Femur (tissue), 1 donor: Measurements from ENCODE around the gene TRAF3.
A peak's percentile ranks its signal among the peaks of the same experiment; 100 is the strongest.
"Not testable (repeated sequence)": the region's sequence is repeated elsewhere in the genome, so short reads cannot be mapped to it uniquely, and the experiment has no call there.

Experiments
- DNase-seq: peaks from one replicate; pipeline ENCODE4 v3.0.0-alpha.2; 2017

The TRAF3 gene

DNA sequence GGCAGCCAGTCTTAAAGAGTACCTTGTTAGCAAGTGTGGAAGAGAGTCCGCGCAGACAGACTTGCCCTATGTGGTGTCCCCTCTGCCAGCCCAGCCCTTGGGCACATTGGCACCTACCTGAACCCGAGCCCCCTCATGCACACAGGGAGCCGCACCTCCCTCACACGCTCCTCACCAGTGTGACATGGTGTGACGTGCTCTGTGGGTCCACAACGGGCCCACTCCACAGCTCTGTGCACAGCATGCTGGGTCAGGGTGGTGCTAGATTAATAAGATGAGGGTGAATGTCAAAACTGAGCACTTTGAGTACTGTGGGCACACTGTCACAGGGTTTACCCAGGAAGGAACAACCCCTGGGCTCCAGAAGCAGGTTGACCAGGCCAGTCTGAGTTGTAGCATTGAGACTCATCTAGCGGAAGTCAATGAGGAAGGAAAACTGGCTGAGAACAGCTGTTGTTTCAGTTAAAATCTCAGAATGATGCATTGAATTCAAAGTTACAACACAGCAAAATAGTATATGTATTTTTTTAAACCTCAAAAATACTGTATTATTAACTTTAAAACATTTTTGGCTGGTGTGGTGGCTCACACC lies 91.8 kb downstream of the TRAF3 start:
- no peak for DNase-seq

- DNase-seq = no peak
Observed at GRCh38 chr14:102870246-102870645, 93.0 kb downstream of the TRAF3 start.

DNA sequence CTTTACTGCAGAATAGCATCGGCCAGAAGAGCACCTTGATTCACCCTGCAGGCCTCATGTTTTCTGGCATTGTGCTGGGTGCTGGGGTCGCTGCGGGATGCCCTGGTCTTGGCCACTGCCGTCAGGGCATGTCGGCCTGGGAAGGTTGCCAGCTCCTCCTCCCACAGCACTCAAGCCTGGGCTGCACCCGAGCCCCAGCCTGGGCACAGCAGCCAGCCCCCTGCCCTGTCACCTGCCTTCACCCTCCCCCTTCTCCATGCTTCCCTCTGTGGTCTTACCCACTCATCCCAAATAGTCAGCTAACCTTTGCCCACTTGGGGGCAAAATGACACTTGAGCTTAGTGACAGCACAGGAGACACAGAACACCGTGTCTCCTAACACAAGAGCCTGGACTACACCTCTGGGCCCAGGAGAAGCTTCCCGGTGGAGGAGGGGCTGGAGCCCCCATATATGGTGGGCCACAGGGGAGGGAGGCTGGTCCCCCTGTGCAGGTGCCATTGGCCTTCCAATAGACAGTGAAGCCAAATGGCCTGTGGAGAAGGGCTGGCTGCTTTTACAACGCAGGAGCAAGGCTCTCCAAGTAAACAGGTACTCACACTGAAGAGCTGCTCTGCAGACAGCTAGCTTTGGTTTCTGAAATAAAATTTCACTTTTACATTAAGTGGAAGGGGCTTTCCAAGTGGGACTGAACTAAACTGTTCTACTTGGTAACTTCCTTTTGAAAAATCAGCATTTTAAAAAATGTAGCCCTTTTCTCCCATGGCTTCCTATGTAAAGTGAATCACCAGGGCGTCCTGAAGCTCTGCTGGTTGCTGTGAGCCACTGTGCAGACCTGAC lies 94.0 kb downstream of the TRAF3 start:
- no peak for DNase-seq

GRCh38 chr14:102872020-102872419 lies 94.8 kb downstream of the TRAF3 start:
- no peak for DNase-seq

- no peak for DNase-seq
Observed at GRCh38 chr14:102873131-102873530, 95.9 kb downstream of the TRAF3 start.

DNA sequence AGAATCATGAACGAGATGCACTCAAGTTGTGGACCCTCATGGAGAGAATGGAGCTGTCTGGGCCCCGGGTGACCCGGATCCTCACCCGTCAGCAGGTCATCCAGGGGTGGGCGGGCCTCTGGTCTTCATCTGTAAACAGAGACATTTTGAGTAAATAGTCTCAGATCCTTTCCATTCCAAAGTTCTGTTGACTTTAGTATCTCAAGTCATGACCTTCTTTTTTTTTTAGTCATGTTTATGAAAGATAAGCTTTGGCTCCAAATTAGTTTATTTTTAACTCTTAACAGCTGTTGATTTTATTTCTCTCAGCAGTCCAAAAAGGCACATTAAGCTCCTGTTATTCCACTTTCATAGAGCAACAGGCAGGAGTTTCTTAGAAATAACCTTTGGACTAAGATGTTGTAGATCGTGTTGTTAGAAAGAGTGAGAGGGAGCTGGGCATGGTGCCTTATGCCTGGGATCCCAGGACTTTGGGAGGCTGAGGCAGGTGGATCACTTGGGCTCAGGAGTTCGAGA lies 96.4 kb downstream of the TRAF3 start:
- no peak for DNase-seq

DNA sequence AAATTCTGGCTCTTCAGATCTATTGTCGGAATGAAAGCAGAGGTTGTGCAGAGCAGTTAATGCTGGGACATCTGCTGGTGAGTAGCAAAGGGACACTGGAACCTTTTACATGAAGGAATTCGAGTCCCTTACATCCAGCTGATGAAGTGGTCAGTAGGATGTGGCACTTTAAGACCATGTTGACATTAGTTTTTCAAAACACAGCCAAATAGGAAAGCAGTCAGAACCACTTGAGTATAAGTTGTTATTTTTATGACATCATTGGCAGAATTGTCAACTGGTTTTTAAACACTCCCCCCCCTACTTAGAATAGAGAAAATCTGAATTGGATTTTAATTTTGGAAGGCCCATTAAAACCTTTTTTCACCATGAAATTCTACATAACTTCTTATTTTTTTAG lies 98.4 kb downstream of the TRAF3 start:
- DNase-seq = no peak

GRCh38 chr14:102877511-102877910 lies 100.3 kb downstream of the TRAF3 start:
- DNase-seq = not testable (repeated sequence)

DNA sequence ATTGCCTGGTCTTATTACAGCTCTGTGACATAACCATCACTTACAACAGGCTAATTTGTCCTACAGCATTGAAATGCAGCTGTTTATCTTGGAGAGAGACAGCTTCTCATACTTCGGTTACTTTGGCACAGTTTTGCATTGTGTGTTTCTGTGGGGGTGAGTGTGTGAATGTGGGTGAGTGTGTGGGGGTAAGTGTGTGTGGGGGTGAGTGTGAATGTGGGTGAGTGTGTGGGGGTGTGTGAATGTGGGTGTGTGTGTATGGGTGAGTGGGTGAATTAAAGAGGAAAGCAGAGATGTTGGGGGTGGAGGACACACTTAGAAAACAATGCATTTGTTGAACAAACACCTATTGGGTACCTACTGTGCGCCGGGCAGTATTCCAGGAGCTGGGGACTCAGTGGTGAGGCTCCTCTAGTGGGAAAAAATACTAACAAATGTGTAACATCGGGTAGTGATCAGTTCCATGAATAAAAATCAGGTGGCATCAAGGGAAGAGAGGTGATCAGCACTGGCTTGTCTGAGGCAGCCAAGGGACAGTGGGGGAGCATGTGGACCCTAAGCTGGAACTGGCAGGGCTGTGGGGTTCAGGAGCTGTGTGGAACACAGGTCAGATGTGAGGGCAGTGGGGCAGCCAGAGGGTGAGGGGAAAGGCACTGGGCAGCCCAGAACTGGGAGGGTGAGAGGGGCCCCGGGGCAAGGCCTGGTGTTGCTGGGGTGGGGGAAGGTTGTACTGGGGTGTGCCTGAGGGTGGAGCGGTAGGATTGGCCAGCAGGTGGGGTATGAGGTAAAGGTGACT lies 101.1 kb downstream of the TRAF3 start:
- DNase-seq = no peak

DNA sequence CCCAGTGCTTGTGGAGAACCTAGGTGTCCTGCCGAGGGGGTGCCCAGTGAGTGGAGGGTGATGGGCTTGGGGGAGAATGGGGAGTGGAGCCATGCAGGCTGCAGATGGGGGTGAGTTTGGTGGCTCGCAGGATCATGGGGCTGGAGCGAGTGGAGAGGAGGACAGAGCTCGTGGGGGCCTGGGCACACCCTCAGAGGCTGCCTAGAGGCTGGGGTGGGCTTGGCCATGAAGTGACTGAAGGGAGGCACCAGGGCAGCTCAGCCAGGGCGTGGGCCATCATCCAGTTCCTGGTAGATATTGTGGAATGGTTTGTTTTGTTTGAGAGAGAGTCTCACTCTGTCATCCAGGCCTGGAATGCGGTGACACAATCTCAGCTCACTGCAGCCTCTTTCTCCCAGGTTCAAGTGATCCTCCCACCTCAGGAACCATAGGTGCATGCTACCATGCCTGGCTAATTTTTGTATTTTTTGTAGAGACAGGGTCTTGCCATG lies 101.8 kb downstream of the TRAF3 start:
- DNase-seq = no peak

- DNase-seq = peak; percentile 68
Observed at GRCh38 chr14:102882226-102882906, 105.1 kb downstream of the TRAF3 start.

DNA sequence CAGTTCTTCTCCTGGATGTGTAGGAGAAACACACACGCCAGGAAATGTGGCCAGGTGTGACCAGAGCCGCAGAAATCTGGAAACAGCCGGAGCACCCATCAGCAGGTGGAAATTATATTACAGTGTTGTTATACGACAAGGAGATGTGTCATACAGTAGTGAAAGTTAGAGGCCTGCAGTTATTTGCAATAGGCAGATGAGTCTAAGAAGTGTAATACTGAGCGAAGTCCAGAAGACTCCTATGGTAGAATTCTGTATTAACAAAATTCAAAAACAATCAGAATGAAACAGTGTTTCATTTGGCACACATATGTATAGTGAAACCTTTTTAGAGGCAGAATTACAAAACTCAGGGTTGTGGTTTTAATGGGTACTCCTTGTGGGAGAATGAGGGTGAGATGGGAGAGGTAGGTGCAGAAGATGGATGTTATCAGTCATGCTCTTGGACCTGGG lies 105.9 kb downstream of the TRAF3 start:
- DNase-seq = no peak

DNA sequence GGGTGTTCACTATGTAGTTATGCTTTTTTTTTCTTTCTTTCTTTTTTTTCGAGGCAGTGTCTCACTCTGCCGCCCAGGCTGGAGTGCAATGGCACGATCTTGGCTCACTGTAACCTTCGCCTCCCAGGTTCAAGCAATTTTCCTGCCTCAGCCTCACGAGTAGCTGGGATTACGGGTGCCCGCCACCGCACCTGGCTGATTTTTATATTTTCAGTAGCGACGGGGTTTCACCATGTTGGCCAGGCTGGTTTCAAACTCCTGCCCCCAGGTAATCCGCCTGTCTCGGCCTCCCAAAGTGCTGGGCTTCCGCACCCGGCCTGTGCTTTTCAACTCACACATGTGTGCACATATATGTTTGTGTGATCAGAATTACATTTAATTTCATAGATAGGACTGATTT lies 106.3 kb downstream of the TRAF3 start:
- no peak for DNase-seq

DNA sequence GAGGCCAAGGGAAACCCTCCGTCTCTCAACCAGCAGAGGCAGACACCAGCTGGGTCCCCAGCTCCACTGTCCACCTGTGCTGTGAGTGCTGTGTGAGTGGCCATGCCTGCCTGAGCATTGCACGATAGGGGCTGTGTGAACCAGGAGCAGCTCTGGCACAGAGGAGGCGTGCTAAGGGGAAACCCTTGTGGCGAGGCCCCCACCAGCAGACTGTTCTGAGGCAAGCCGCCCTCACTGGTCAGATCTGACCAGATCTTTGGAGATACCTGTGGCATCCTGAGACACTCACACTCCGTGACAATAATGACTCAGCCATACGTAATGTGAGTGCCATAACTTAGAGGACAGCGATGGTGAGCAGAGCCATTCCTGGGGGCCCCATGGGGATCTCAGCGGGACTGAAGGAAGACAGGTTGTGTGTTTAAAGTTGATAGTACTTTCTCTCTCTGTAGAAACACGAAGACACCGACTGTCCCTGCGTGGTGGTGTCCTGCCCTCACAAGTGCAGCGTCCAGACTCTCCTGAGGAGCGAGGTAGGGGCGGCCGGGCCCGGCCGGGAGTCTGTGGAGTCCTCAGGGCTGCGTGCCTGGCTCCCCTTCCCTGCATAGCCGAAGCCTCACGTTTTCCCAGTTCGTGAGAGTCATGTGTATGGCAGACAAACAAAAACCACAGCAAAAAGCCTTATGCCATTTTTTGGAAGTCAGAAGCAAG lies 108.6 kb downstream of the TRAF3 start:
- DNase-seq = no peak

DNA sequence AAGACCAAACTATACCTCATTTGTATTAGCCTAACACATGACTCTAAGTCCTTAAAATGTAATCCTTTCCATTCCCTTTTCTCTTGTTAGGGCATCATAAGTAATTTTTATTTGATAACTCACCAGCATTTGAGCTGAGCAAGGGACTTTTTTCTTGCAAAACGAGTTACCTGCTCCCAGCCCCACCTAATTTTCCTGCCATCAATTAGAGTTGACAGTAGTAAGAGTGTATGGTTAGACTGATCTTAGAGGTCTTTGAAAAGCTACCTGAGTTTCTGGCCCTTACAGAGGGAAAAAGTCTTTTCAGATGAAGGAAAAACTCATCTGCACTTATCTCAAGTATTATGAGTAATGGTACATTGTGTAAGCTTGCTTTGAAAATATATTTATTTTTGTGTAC lies 111.5 kb downstream of the TRAF3 start:
- no peak for DNase-seq

GRCh38 chr14:102889615-102890014 lies 112.4 kb downstream of the TRAF3 start:
- DNase-seq = no peak

GRCh38 chr14:102891111-102891510 lies 113.9 kb downstream of the TRAF3 start:
- no peak for DNase-seq

DNA sequence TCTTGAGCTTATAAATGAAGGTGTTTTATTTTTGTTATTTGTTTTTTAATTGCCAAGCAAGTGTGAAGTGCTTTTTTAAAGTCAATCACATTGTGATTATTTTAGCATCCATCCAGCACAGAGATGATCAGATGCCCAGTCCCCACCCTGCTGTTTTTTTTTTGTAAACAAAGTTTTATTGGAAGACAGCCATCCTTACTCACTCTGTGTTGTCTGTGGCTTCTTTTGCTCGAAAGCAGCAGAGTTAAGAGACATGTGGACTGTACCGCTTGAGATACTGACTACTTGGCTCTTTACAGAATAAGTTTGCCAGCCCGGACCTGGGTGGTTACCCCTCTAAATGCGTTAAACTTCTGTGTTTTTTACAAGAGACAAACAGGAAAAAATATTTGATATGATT lies 114.3 kb downstream of the TRAF3 start:
- DNase-seq = no peak

- no peak for DNase-seq
Observed at GRCh38 chr14:102892651-102893050, 115.4 kb downstream of the TRAF3 start.

DNA sequence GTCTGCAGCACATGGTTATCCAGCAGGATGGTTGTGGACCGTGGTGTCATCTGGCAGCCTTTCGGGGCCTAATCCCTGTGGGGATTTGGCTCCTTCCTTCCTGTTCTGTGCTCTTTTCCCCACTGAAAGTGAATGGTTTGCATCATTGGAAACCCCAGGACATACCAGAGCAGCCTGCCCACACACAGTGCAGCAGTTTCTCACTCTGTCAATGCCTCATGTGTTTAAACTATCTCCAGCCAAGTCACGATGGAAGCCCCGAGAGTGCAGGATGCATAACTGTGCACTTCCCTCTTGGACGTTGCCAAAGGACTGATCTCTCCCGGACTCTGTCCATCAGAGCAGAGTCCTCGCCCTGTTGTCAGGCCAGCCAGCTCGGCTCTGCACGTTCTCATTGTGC lies 116.2 kb downstream of the TRAF3 start:
- DNase-seq = peak; percentile 78

DNA sequence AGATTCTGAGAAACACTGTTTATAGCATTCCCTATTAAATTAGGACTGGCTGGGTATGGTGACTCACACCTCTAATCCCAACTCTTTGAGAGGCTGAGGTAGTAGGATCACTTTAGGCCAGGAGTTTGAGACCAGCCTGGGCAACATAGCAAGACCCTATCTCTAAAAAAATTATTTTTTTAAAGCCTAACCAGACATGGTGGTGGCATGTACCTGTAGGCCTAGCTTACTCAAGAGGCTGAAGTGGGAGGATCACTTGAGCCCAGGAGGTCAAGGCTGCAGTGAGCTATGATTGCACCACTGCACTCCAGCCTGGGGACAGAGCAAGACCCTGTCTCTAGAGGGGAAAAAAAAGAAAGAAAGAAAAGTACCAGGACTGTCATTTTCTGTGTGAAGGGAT lies 119.5 kb downstream of the TRAF3 start:
- not testable (repeated sequence) for DNase-seq
